CD4-positive, alpha-beta memory T cell (primary cell): Measurements from ENCODE around the gene FBN2. TPM values are rescaled to one million over a fixed set of nuclear protein-coding genes. Genes with fewer than 3 reads are reported as not detected.

Experiments
- CTCF ChIA-PET: fragments of 350-600 bp; sonication (Branson Sonifier 250); formaldehyde crosslinking; loops from one replicate; lab custom pipeline; 2021; ENCODE audit warnings: inconsistent platforms; ENCODE audit not compliant: partially characterized antibody; lab: Charles Lee
- POLR2A ChIA-PET: fragments of 350-600 bp; sonication (Branson Sonifier 250); formaldehyde crosslinking; loops from one replicate; lab custom pipeline; 2021; ENCODE audit not compliant: partially characterized antibody; lab: Charles Lee
- DNase-seq, 5 donors: peaks; one replicate each; pipeline versions ENCODE4 v3.0.0 to v3.0.0-alpha.2; 2020 to 2022; ENCODE audit warnings: mixed read lengths in 1 of 5
- H3K27ac ChIP-seq: one replicate; pipeline ENCODE4 v1.7.0; 2013; ENCODE audit warnings: low read depth, low read length
- H3K27me3 ChIP-seq: 2 replicates; pipeline ENCODE4 v1.7.0; 2013; ENCODE audit warnings: mild to moderate bottlenecking, low read length, moderate library complexity; ENCODE audit not compliant: insufficient read depth
- H3K36me3 ChIP-seq: 2 replicates; pipeline ENCODE4 v1.7.0; 2013; ENCODE audit warnings: mild to moderate bottlenecking, low read length, moderate library complexity; ENCODE audit not compliant: insufficient read depth
- H3K4me1 ChIP-seq: 2 replicates; pipeline ENCODE4 v1.7.0; 2013; ENCODE audit warnings: mild to moderate bottlenecking, low read length, moderate library complexity; ENCODE audit not compliant: insufficient read depth
- H3K4me3 ChIP-seq, 2 donors: one replicate each; pipeline ENCODE4 v1.7.0; 2013; ENCODE audit warnings: low read length in 2 of 2, mild to moderate bottlenecking in 1 of 2
- H3K9me3 ChIP-seq, 2 donors: one replicate each; pipeline ENCODE4 v1.7.0; 2013; ENCODE audit warnings: low read length in 2 of 2, control low read depth in 1 of 2; ENCODE audit not compliant: control insufficient read depth in 1 of 2
- H3K27ac Mint-ChIP-seq, 7 donors: one replicate each; pipeline ENCODE4 v1.8.0; 2020 to 2021; ENCODE audit warnings: mixed read lengths in 7 of 7, mild to moderate bottlenecking in 6 of 7, inconsistent platforms in 3 of 7, moderate library complexity in 3 of 7
- H3K27me3 Mint-ChIP-seq, 2 donors: one replicate each; pipeline ENCODE4 v1.8.0; 2020 to 2021; ENCODE audit warnings: mixed read lengths in 2 of 2
- H3K36me3 Mint-ChIP-seq, 2 donors: one replicate each; pipeline ENCODE4 v1.8.0; 2020 to 2021; ENCODE audit warnings: mixed read lengths in 2 of 2, inconsistent platforms in 1 of 2, mild to moderate bottlenecking in 1 of 2
- H3K4me1 Mint-ChIP-seq, 4 donors: one replicate each; pipeline ENCODE4 v1.8.0; 2020 to 2021; ENCODE audit warnings: mixed read lengths in 4 of 4, mild to moderate bottlenecking in 1 of 4
- H3K4me3 Mint-ChIP-seq, 8 donors: one replicate each; pipeline ENCODE4 v1.8.0; 2020 to 2021; ENCODE audit warnings: mixed read lengths in 8 of 8, mild to moderate bottlenecking in 7 of 8, moderate library complexity in 6 of 8, inconsistent platforms in 3 of 8
- H3K9me3 Mint-ChIP-seq, 8 donors: one replicate each; pipeline ENCODE4 v1.8.0; 2020 to 2021; ENCODE audit warnings: mixed read lengths in 8 of 8, mild to moderate bottlenecking in 5 of 8, inconsistent platforms in 3 of 8, moderate library complexity in 1 of 8
- intact Hi-C: fragments of 100-400 bp; cut with micrococcal nuclease; formaldehyde crosslinking; loops from one replicate; pipeline ENCODE4 v1.15.1; 2023
- polyA plus RNA-seq, 2 donors: library from polyadenylated mRNA; unstranded; fragments of 300-500 nt; fragmentation: Illumina TruSeq; gene quantifications; one replicate each; pipeline ENCODE4 v1.2.3, GENCODE V29; 2021
- total RNA-seq, 2 experiments: library from RNA; stranded (reverse); gene quantifications; one replicate each; pipeline ENCODE4 v1.2.3, GENCODE V29; 2021

FBN2 gene
- total and polyA plus RNA-seq, 4 experiments from 2014 or later, result 0.15 to 0.30 TPM; not detected in 2

DNA sequence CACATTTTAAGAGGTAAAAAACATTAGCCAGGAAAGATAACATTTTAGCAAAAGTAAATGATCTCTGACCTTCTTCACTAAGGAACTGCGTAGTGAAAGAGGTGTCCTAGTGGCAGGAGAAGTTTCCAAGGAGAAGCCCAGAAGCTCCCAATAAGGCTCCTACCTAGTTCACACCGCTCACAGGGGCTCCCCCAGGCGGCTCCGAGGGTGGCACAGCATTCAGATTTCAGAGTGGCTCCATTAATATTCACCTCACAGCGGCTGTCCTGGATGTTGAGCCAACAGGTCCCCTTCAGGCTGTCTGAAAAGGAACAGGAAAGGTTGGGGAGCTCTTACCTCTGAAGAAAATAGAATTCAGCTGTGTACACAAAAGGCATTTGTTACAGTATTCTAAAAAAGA lies 187.3 kb downstream of the FBN2 start:
- Histone ChIP-seq H3K27me3 (no peaks in the 10 kb centered on the region), H3K4me1 (no peaks in the 10 kb centered on the region), H3K27ac (no peak overlapping the region), H3K36me3 (no peaks in the 10 kb centered on the region), H3K4me3 (no peak overlapping the region), H3K9me3 (no peaks in the 10 kb centered on the region)
- no peaks in the 10 kb centered on the region for H3K4me1 Mint-ChIP-seq
- no peaks in the 10 kb centered on the region for H3K27me3 Mint-ChIP-seq
- H3K27ac Mint-ChIP-seq, result no peak overlapping the region
- intact Hi-C loops, result no loop called here
- no peaks in the 10 kb centered on the region for H3K36me3 Mint-ChIP-seq
- no peaks in the 10 kb centered on the region for H3K9me3 Mint-ChIP-seq
- ChIA-PET CTCF (no interaction called here), POLR2A (no interaction called here)
- DNase-seq, result no peak
- no peak overlapping the region for H3K4me3 Mint-ChIP-seq

DNA sequence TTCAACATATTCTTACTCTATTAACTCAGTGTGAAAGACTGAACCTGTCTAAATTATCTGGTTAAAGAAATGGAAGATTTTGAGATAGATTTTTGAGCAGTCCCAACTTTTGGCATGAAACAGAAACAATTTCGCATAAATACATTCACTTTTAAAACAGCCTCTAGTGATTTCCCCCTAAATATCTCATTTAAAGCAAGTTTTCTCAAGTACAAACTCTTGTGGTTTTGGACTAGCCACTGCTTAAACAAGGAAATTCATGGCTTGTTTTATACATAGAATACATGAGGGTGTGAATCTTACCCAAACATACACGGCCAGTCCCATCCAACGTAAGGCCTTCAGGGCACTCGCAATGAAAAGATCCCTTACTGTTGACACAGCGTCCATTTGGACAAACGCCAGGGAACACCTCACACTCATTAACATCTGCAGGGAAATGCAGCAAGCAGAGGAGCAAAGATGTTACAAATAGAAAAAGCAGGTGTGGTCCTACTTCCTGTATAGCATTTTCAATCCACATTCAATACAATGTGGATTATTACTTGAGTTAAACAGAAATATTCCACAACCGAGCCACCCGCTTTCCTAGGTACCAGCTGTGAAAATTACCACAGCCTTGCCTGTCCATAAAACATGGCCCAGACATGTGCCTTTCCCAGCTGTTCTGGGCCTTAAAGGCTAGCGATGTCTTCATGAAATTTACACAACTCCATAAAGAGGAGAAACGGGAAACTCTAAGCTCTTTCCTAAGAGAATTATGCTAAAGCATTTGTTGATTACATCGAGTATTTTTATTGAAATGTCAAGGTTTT lies 188.8 kb downstream of the FBN2 start:
- Histone ChIP-seq H3K4me1 (no peaks in the 10 kb centered on the region), H3K9me3 (no peaks in the 10 kb centered on the region), H3K36me3 (no peaks in the 10 kb centered on the region), H3K4me3 (no peak overlapping the region), H3K27me3 (no peaks in the 10 kb centered on the region), H3K27ac (no peak overlapping the region)
- H3K27me3 Mint-ChIP-seq, result no peaks in the 10 kb centered on the region
- no peak for DNase-seq
- H3K4me3 Mint-ChIP-seq, result no peak overlapping the region
- POLR2A ChIA-PET, result no interaction called here
- no peak overlapping the region for H3K27ac Mint-ChIP-seq
- no peaks in the 10 kb centered on the region for H3K9me3 Mint-ChIP-seq
- intact Hi-C loops, result no loop called here
- no peaks in the 10 kb centered on the region for H3K36me3 Mint-ChIP-seq
- no peaks in the 10 kb centered on the region for H3K4me1 Mint-ChIP-seq
- CTCF ChIA-PET, result no interaction called here

DNA sequence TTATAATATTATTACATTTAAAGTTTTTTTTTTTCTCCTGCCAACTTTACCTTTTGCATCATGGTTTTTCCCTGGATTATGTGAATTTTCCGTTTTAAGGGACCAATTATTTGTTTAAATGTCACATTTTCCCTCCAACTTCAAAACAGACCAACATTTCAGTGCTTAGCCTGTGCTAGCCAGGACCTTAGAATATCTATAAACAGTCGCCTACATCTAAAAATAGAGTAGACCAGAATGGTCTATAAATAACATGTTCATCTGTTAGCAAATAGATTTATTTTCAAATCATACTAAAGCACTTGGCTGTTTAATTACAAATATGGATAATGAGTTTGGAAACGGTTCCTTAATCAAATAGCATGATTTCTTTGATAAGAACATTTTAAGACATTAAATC lies 192.0 kb downstream of the FBN2 start:
- POLR2A ChIA-PET, result no interaction called here
- peaks cover 0 to 2% of the 10 kb centered on the region in 2 donors for H3K27me3 Mint-ChIP-seq
- Histone ChIP-seq H3K9me3 (no peaks in the 10 kb centered on the region), H3K36me3 (no peaks in the 10 kb centered on the region), H3K27me3 (no peaks in the 10 kb centered on the region), H3K27ac (no peak overlapping the region), H3K4me3 (no peak overlapping the region), H3K4me1 (no peaks in the 10 kb centered on the region)
- no peaks in the 10 kb centered on the region for H3K36me3 Mint-ChIP-seq
- DNase-seq, result no peak
- H3K4me1 Mint-ChIP-seq, result no peaks in the 10 kb centered on the region
- no peak overlapping the region for H3K4me3 Mint-ChIP-seq
- intact Hi-C loops, result no loop called here
- CTCF ChIA-PET, result no interaction called here
- H3K27ac Mint-ChIP-seq, result no peak overlapping the region
- H3K9me3 Mint-ChIP-seq, result peaks cover 0 to 7% (median 0%) of the 10 kb centered on the region in 8 donors

DNA sequence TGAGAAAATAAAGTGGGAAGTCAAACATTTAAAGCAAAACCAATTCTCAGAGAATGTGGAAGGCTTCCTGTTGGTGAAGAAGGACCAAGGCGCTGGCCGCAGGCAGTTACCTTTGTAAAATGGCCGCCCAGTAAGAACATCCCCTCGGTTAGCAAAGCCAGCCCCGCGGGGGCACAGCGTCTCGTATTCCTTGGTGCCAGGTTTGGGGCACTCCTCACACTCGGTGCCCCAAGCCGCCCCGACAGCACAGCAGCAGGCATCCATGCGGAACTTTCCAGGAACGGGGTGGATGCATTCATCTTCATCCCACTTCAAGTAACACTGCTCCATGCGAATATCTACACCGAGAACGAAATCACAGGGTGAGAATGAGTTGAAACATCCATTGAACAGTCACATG lies 192.8 kb downstream of the FBN2 start:
- Histone ChIP-seq H3K36me3 (no peaks in the 10 kb centered on the region), H3K9me3 (no peaks in the 10 kb centered on the region), H3K4me3 (no peak overlapping the region), H3K27me3 (no peaks in the 10 kb centered on the region), H3K27ac (no peak overlapping the region), H3K4me1 (no peaks in the 10 kb centered on the region)
- intact Hi-C loops, result no loop called here
- Mint-ChIP-seq H3K9me3 (peaks cover 0 to 7% (median 0%) of the 10 kb centered on the region in 8 donors), H3K4me1 (no peaks in the 10 kb centered on the region), H3K36me3 (no peaks in the 10 kb centered on the region), H3K27me3 (peaks cover 0 to 2% of the 10 kb centered on the region in 2 donors), H3K4me3 (no peak overlapping the region), H3K27ac (no peak overlapping the region)
- CTCF ChIA-PET, result no interaction called here
- POLR2A ChIA-PET, result no interaction called here
- DNase-seq, result no peak

DNA sequence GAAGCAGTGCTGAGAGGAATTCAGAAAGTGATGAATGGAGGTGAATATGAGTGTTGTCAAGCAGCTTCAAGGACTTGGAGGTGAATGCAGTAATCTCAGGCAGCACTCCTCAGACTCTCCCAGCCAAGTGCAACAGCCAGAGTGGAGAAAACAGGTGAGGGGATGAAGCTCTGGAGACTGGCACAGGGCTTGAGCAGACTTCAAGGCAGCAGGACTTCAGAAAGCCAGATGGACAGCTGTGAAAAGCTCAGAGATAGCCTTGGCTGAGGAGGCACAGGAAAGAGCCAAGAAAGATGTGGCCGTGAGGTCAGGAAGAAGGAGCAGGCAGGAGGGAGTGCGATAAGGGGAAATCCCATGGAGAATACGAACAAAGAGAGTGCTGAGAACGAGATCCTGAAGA lies 194.9 kb downstream of the FBN2 start:
- DNase-seq, result no peak
- no peak overlapping the region for H3K27ac Mint-ChIP-seq
- ChIA-PET POLR2A (no interaction called here), CTCF (no interaction called here)
- Histone ChIP-seq H3K27ac (no peak overlapping the region), H3K4me1 (no peaks in the 10 kb centered on the region), H3K27me3 (no peaks in the 10 kb centered on the region), H3K9me3 (no peaks in the 10 kb centered on the region), H3K36me3 (no peaks in the 10 kb centered on the region), H3K4me3 (no peak overlapping the region)
- no peaks in the 10 kb centered on the region for H3K4me1 Mint-ChIP-seq
- H3K9me3 Mint-ChIP-seq, result peaks cover 0 to 7% (median 0%) of the 10 kb centered on the region in 8 donors
- H3K36me3 Mint-ChIP-seq, result no peaks in the 10 kb centered on the region
- H3K27me3 Mint-ChIP-seq, result peaks cover 0 to 2% of the 10 kb centered on the region in 2 donors
- no peak overlapping the region for H3K4me3 Mint-ChIP-seq
- intact Hi-C loops, result no loop called here

DNA sequence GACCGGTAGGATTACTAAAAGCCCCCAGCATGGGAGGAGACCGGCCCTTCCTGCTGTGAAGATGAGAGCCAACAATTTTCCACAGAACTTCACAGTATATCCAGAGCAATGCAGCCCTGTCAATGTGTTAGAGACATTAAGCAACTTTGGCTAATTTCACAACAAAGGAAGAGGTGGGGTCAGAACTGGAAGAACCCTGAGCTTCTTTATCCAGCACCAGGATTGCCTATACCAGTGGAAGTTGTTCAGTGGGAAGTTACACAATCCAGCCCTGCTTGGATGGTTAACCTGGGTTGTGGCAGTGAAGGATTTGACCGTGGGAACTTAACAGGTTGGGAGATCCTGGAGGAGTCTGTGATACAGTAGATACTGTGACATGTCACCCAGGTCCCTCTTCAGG lies 197.0 kb downstream of the FBN2 start:
- intact Hi-C loops, result no loop called here
- H3K27me3 ChIP-seq, result no peaks in the 10 kb centered on the region

GRCh38 chr5:128340648-128341047 lies 197.4 kb downstream of the FBN2 start:
- no peak overlapping the region for H3K27ac Mint-ChIP-seq
- Histone ChIP-seq H3K9me3 (no peaks in the 10 kb centered on the region), H3K4me3 (no peak overlapping the region), H3K27me3 (no peaks in the 10 kb centered on the region), H3K27ac (no peak overlapping the region), H3K4me1 (no peaks in the 10 kb centered on the region), H3K36me3 (no peaks in the 10 kb centered on the region)
- intact Hi-C loops, result no loop called here
- POLR2A ChIA-PET, result no interaction called here
- CTCF ChIA-PET, result no interaction called here
- H3K4me3 Mint-ChIP-seq, result no peak overlapping the region
- H3K9me3 Mint-ChIP-seq, result peaks cover 0 to 7% (median 0%) of the 10 kb centered on the region in 8 donors
- DNase-seq, result no peak
- no peaks in the 10 kb centered on the region for H3K36me3 Mint-ChIP-seq
- peaks cover 0 to 2% of the 10 kb centered on the region in 2 donors for H3K27me3 Mint-ChIP-seq
- H3K4me1 Mint-ChIP-seq, result no peaks in the 10 kb centered on the region

More for the DNA sequence above, 197.0 kb downstream of the FBN2 start:
- Mint-ChIP-seq H3K27ac (no peak overlapping the region), H3K4me3 (no peak overlapping the region), H3K27me3 (peaks cover 0 to 2% of the 10 kb centered on the region in 2 donors), H3K4me1 (no peaks in the 10 kb centered on the region), H3K36me3 (no peaks in the 10 kb centered on the region), H3K9me3 (peaks cover 0 to 7% (median 0%) of the 10 kb centered on the region in 8 donors)
- DNase-seq, result no peak
- Histone ChIP-seq H3K27ac (no peak overlapping the region), H3K36me3 (no peaks in the 10 kb centered on the region), H3K4me3 (no peak overlapping the region), H3K4me1 (no peaks in the 10 kb centered on the region), H3K9me3 (no peaks in the 10 kb centered on the region)
- ChIA-PET POLR2A (no interaction called here), CTCF (no interaction called here)
